GM19328 (cell line): ENCODE data around the gene RNF19B.
"Not testable (repeated sequence)": the region's sequence is repeated elsewhere in the genome, so short reads cannot be mapped to it uniquely, and the experiment has no call there.

Experiments
- ATAC-seq: cut with Tn5 transposase; IDR thresholded peaks from one replicate; pipeline ENCODE4 v1.9.1; 2021; ENCODE audit warnings: mild to moderate bottlenecking, moderate library complexity; ENCODE audit not compliant: unreplicated experiment

Gene RNF19B

DNA sequence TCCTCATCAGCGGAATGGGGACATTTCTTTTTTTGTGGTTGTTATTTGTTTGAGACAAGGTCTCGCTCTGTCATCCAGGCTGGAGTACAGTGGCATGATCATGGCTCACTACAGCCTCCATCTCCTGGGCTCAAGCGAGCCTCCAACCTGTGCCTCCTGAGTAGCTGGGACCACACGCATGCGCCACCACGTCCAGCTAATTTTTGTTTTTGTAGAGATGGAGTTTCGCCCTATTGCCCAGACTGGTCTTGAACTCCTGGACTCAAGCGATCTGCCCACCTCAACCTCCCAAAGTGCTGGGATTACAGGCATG is 28.7 kb upstream of the RNF19B start:
- not testable (repeated sequence) for ATAC-seq

DNA sequence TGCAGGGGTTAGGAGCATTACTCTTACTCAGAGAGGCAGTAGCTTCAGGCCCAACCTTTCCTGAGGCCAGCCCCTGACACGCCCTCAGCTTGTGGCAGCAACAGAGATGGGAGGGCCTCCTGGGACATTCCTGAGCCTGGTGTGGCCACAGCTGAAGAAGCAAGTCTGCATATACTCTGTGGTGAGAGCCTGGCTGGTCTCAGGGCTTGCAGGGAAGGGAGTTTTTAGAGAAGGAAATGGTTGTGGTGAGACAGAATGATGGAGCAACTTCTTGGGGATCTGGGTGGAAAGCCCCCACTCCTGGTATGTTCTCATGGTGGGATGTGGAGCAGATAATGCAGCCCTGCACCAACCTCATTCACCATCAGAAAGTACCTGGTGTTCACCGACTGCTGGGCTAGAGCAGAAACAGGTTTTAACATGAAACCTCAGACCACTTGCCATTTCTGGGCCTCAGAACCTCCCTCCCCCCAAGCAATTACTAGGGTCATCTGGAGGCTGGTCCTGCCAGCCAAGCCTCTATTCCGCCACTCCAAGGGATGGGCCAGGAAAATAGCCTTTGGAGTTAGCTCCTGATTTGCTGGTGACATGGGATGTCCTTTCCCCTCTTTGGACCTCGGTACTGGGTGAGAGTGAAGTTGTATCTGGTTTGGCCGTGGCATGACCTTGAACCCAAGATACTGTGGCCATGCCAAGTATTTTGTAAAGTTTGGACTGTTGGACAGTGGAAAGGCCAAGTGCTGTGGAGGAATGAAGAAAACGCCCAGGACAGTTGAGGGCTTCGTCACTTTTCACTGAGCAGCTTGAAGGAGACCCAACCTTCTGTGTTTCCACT is 28.1 kb upstream of the RNF19B start:
- ATAC-seq: peak; percentile 67

DNA sequence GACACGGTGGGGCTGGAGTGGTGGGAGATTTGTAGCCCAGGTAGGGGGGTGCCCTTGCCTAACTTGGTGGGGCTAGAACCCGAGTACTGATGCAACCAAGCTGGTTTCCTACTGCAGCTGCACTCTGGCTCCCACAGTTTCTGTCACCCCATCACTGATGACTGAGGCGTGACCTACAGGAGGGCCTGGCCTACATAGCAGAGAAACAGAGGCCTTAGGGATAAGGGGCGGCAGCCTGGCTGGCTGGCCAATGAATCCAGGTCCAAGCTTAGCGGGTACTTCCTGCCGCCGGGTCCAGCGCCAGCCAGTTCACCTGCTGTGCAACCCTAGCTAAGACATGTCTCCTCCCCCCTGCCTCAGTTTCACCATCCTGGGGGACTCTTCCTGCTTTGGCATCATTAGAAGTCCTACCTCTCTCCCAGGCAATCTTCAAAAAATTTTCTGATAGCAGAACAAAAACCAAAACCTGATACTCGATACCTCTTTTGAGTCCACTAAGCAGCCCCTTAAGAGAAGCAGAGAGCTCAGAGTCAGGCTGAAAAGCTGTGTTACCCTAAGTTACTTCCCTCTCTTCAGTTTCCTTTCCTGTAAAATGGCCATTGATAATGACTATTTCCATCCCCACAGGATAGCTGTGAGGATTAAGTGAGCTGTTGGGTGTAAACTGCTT is 27.3 kb upstream of the RNF19B start:
- ATAC-seq: no peak

DNA sequence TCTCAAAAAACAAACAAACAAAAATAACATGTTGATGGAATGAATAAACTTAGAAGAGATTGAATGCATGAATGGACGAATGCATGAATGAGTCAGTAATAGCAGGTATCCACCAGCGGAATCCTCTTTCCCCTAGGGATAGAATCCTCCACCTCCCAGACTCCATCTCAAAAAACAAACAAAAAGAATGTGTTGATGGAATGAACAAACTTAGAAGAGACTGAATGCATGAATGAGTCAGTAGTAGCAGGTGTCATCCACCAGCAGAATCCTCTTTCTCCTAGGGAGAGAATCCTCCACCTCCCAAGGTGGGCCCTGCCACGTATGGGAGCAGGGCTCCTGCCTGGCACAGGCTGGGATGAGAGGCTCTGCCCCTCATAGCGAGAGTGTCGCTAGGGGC is 26.8 kb upstream of the RNF19B start:
- no peak for ATAC-seq

DNA sequence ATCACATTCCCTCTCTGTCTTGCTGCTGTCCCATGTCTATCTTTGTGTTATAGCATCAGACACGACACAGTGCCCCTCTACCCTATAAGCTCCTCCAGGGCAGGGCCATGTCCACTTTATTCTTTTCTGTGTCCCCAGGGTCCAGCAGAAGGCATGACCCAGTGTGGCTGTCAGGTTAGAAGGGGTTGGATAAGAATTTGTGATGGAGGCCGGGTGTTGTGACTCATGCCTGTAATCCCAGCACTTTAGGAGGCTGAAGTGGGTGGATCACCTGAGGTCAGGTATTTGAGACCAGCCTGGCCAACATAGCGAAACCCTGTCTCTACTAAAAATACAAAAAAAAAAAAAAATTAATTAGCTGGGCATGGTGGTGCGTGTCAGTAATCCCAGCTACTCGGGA is 26.3 kb upstream of the RNF19B start:
- no peak for ATAC-seq

DNA sequence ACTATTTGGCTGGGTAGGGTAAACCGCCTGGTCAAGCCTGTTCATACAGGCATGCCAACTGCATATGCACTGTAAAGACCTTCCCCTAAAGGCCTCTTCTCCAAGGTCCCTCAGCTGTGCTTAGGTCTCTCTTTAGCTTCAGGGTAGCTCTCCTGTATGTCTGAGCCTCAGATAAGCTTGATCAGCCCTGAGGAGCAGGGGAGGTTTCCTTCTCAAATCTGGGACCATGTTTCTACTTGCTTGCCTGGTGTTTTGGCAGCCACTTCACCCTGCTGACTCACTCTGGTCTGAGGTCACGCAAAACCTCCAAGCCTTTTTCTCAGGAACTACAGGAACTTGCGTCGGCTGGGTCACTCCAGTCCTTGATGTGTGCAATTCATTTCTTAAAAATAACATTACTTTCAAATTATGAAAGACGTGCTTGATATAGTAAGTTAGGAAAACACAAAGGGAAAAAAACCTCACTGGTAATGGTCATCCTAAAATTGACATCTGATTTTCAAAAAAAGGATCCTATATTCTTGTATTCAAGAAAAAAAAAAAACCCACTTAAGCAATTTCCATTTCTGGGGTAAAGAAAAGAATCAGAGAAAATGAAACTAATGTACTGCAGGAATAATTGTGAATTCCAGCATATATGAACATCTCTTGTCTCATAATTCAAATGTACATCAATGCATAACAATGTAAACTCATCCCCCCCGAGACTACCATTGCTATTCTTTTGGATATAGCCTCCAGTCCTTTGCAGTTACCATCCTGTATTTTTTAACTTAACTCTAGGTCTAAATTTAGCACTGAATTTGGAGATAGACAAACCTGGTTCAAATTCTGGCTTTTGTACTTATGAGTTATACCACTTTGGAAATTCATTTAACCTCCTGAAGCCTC is 24.8 kb upstream of the RNF19B start:
- no peak for ATAC-seq

DNA sequence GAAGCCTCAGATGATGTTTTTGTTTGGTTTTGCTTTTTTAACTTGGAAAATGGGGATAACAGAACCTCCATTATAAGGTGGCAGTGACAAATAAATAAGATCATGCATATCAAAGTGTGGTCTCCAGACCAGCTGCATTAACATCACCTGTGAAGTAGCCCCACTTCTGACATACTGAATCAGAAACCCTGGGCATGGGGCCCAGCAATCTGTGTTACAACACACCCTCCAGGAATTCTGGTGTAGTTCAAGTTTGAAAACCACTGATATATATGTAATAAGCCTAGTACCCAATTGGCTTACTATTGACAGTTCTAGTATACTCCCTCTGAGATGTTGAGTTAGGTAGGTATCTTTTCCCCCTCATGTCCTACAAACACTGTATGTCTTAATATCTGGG is 24.1 kb upstream of the RNF19B start:
- no peak for ATAC-seq

DNA sequence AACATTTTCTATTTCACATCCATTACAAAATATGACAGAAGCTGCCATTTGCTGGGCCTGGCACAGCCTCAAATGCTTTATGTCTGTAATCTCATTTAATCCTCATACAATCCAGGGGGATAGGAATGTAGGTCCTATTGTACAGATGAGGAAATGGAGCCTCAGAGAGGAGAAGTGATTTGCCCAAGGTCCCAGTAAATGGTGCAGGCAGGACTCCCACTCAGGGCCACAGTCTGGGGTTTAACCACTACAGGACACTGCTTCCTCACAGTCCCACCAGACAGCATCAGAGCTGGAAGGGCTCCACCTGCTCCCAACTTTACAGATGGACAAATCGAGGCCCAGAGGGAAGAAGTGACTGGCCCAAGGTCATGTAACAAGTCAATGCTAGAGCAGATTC is 20.6 kb upstream of the RNF19B start:
- no peak for ATAC-seq

DNA sequence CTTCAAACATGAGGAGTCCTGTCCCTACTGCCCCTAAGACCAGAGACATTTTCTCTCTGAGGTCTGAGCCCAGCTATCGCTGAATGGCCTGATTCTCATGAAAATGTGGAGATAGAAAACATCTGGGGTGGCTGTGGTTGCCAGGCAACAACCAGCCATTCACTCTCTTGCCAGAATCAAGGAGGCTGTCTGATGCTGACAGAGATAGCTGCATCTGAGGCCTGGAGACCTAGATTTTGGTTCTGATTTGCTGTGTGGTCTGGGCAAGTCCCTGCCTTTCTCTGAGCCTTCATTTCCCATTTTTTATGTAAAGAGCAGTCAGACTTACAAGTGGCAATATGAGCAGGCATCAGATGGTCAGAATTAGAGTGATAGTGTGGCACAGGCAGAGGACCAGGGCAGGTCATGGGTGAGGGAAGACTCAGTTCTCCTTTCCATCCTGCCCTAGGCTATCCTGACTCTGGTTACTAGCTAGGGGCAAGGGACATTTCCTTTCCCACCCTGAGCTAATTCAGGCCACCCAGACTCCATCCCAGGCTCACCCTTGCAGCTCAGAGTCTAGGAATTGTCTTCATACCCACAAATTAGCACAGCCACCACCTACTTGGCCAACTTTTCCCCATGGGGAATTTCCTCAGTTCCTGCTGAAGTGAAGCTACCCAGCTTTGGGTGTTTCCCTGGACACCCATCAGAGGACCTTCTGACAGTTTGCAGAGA is 20.0 kb upstream of the RNF19B start:
- no peak for ATAC-seq

DNA sequence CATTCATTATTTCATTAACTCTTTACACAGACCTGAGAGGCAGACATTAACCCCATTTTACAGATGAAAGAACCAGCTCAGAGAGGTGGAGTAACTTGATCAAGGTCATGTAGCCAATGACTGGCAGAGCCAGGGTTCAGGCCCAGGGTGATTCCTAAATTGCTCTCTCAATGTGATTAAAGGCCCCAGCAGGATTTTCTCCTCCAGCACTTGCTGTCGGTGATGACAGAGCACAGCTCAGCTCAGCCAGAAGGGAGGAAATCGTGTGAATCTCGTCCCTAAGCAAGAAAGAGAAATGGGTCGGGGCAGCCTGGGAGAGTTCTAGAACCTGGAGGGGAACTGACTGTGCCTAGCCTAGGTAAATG is 19.5 kb upstream of the RNF19B start:
- ATAC-seq: no peak

DNA sequence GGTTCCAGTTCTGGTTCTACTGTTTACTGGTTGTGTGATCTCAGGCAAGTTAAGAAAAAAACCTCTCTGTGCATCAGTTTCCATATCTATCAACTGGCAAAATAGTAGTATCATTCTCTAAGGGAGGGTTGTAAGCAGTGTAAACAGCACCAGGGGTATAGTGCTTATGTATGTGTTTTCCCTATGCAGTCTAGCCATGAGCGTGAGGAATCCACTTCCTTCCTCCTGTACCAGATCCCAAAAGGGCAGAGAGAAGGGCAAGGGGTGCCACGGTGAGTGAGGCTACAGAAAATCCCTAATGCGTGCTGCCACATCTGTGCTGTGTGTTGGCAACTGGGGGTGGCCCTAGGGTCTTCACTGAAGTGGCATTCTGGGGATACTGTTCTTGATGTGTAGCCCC is 18.4 kb upstream of the RNF19B start:
- ATAC-seq: no peak

DNA sequence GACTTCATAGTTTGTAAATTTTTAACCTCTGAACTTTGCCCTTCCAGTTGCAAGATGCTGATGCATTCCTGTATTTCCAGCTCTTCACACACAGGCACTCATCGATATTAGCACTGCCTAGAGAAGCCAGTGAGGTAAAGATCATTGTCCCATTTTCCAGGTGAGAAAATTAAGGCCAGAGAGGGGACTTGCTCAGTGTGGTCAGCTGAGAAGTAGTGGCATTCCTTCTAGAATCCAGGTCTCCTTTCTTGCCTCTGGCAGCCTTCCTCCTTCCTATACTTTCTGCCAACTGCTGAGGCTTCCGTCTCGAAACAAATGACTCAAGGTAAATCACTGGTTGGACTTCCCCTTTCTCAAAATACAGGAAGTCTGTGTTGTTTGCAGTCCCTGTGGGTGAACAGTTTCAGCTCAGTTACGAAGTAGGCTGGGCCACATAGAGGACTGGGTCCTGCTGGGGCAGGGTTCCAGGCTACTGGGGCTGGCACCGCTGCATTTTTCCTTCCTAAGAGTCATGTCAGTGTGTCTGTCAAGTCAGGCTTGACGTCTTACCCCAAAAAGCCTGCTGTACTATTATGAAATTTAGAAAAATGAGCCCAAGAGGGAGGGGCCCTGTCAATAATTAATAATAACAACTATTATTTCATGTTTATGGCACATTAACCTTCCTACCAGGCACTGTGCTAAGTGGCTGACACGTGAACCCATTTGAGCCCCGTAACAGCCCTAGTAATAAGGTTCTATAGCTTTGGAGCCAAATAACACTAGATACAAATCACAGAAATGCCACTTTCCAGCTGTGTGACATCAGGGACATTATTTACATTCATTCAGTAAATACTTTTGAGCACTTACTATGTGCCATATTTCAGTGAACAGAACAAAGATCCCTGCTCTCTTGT is 16.6 kb upstream of the RNF19B start:
- peak; percentile 87 for ATAC-seq

DNA sequence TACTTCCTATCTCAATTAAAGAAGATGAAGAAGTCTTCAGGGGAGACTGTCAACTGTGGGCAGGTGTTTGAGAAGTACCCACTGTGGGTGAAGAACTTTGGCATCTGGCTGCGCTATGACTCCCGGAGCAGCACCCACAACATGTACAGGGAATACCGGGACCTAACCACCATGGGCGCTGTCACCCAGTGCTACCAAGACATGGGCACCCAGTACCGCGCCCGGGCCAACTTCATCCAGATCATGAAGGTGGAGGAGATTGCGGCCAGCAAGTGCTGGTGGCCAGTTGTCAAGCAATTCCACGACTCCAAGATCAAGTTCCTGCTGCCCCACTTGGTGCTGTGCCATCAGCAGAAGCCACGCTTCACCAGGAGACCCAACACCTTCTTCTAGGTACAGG is 15.5 kb upstream of the RNF19B start:
- no peak for ATAC-seq

DNA sequence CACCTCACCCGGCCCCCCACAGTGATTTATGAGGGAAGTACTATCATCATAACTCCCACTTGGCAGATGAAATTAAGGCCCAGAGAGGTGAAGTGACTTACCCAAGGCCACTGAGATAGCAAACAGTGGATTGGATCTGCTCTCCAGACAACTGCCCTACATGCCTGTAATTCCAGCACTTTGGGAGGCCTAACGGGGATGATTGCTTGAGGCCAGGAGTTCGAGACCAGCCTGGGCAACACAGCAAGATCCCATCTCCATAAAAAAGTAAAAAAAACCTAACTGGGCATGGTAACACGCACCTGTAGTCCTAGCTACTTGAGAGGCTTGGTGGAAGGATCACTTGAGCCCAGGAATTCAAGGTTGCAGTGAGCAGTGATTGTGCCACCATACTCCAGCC is 14.2 kb upstream of the RNF19B start:
- no peak for ATAC-seq

DNA sequence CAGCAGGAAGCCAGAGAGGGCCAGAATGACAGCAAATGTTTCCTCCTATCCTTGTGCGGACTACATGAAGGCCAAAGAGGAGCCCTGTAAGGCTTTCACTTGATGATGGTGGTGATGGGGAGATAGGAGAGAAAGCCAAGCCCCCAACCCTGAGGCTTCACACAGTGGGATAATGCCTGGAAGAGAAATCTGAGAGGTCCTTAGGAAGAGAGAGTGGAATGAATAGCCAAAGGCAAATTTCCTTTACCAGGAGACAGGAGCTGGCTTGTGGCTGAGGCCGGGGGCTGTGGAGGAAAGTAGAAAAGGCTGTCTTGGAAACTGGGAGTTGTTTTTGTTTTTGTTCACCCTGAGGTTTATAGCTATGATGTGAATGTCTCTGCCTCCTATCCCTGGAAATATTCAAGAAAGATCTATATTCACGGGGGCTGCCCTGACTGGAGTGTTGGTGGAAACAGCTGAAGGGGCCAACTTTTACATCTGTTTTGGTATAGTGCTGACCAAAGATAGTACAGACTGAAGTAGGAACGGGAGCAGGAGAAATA is 13.0 kb upstream of the RNF19B start:
- no peak for ATAC-seq

DNA sequence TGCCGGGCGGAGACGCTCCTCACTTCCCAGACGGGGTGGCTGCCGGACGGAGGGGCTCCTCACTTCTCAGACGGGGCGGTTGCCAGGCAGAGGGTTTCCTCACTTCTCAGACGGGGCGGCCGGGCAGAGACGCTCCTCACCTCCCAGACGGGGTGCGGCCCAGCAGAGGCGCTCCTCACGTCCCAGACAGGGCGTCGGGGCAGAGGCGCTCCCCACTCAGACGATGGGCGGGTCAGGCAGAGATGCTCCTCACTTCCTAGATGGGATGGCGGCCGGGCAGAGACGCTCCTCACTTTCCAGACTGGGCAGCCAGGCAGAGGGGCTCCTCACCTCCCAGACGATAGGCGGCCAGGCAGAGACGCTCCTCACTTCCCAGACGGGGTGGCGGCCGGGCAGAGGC is 10.4 kb upstream of the RNF19B start:
- not testable (repeated sequence) for ATAC-seq

DNA sequence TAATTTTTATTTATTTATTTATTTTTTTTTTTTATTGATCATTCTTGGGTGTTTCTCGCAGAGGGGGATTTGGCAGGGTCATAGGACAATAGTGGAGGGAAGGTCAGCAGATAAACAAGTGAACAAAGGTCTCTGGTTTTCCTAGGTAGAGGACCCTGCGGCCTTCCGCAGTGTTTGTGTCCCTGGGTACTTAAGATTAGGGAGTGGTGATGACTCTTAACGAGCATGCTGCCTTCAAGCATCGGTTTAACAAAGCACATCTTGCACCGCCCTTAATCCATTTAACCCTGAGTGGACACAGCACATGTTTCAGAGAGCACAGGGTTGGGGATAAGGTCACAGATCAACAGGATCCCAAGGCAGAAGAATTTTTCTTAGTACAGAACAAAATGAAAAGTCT is 8.8 kb upstream of the RNF19B start:
- not testable (repeated sequence) for ATAC-seq

DNA sequence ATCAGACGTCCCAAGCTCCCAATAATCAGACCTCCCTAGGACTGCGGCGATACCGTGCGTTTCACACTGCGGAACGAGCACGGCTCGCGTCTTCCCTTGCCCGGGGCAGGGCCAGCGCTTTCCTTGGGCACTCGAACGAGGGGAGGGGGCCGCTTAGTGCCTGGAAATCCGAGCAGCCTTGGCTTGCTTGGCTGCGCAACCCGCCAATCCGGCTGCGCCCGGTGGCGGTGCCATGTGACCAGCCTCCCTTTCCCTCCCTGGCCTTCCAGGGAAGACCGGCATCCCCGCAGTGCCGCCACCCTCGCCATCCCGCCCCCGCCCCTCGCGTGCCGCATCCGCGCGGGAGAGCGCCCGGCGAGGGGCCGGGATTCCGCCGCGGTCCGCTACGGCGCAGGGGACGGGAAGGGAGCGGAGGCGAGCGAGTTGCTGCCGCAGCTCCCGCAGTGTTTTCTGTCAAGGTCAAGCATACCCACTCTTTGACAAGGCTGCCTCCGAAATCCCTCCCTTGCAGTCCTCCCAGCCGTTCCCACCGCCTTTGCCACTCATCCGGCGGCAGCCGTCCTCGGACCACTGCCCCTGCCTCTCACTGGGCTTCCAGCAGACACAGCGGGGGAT is 8.3 kb upstream of the RNF19B start:
- no peak for ATAC-seq

DNA sequence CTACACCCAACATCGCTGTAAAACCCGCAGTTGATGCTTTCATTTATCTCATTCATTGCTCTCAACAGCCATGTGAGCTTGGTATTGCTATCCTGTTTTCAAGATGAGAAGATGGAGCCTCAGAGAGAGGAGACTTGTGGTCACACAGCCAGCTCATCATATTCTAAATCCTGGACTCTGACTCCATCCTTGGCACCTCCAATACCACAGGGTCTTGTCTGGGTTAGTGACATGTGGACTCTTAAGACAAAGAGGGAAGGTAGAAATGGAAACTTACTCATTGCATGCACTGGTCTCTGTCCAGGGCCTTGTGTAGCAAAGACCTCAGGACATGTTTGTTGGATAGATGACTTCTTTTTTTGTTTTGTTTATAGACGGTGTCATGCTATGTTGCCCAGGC is 7.0 kb upstream of the RNF19B start:
- no peak for ATAC-seq
